Transverse colon (tissue), 3 donors: ENCODE results near the gene PSMD3.

Experiments
- CTCF ChIP-seq, 5 experiments: fragments of 200-600 bp in 3 of 5; fragments of 450-650 bp in 2 of 5; sonication (generic) in 3 of 5; IDR thresholded peaks; 1 replicate in 2 of 5; 2 replicates in 3 of 5; pipeline ENCODE4 v1.5.1; 2016 to 2017; ENCODE audit warnings: antibody characterized with exemption in 5 of 5, inconsistent platforms in 3 of 5, mild to moderate bottlenecking in 2 of 5, moderate library complexity in 1 of 5
- POLR2A ChIP-seq: fragments of 450-650 bp; IDR thresholded peaks from one replicate; pipeline ENCODE4 v1.6.1; 2016; ENCODE audit warnings: antibody characterized with exemption, mild to moderate bottlenecking, moderate library complexity

GRCh38 chr17:39943702-39944392 lies 36.8 kb upstream of the PSMD3 start:
- TF ChIP-seq CTCF (IDR thresholded peaks at IDR 0.05) (no peak), POLR2A (no peak)
